Stimulated activated CD8-positive, alpha-beta memory T cell treated with anti-CD3 and anti-CD28 coated beads, Interleukin-15, amount 100 ng/mL, for 48 hours (primary cell): ENCODE results near the gene ADD3.
"Not testable (repeated sequence)": the region's sequence is repeated elsewhere in the genome, so short reads cannot be mapped to it uniquely, and the experiment has no call there.

Experiments used
- DNase-seq, 2 donors: peaks; one replicate each; pipeline ENCODE4 v3.0.0-alpha.2; 2020; ENCODE audit warnings: low read depth in 2 of 2

The ADD3 gene

GRCh38 chr10:110035070-110035921, 27.5 kb downstream of the ADD3 start:
- no peak for DNase-seq

DNA sequence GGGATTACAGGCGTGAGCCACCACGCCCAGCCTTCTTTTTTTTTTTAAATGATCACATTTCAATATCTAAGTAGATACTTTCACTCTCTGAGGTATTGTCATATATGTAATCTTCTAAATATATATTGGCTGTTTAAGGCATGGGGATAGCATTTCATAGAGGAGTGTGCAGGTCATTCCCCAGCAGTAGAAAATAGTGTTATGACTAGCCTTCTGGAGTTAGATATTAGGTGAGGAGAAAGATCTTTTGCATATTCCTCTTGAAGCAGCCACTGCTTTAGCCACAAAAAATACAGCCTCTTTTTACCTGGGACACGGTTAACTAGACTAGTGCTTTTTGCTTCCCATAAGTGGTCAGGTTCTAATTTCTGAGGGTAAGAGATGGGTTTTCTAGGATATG, 28.9 kb downstream of the ADD3 start:
- DNase-seq, result no peak

- no peak for DNase-seq
These were observed 31.5 kb downstream of the ADD3 start for GRCh38 chr10:110039254-110039653.

- DNase-seq, result no peak
These were observed 32.3 kb downstream of the ADD3 start for GRCh38 chr10:110040108-110040507.

- DNase-seq, result no peak
These were observed 33.1 kb downstream of the ADD3 start for GRCh38 chr10:110040767-110041478.

DNA sequence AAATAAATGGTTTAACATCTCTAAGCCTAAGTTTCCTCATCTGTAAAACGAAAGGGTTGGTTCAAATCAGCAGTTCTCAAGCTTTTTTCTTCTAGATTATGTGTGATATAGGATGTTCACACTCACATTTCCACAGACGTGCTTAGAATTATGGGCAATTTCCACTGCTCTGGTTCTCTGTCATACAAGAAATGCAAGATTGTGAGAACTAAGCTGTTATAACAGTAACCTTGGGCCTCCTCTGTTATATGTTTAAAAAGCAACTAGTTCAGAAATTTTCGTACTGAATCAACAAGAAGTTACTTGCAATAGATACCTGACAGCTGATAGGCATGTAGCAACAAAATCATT, 33.7 kb downstream of the ADD3 start:
- DNase-seq, result no peak

DNA sequence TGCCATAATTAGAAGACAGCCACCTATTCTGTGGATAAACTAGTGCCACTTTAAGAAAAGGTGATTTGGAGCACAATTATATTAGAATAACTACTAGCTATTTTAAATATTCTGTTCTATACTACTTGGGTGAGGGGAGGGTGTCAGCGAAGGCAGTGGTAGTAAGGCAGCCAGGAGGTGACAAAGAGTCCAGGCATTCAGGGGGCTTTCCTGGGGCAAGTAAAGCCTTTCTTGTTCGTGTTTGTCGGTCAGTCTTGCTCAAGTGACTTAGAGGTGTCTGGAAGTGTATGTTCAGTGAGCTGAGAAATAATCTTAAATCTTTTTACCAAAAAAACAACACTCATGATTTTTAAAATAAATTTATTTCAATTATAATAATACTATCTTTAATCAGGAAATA, 34.4 kb downstream of the ADD3 start:
- DNase-seq, result no peak

DNA sequence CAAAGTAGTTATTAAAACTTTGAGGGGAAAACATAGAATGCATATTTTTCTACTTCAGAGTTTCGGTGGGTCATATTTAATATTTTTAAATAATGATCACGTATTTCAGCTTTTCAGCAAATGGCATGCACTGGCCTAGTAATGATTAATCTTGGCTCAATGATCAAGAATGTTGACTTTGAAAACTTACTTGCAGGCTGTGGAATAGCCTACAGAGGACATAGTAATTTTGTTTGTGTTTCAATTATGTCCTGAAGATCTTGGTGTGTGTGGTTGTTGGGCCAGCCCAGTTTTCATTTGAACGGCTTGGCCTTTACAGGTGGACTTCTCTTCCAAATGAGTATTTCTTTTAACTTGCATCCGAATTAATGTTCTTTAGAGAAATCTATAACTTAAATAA, 35.1 kb downstream of the ADD3 start:
- DNase-seq, result no peak

DNA sequence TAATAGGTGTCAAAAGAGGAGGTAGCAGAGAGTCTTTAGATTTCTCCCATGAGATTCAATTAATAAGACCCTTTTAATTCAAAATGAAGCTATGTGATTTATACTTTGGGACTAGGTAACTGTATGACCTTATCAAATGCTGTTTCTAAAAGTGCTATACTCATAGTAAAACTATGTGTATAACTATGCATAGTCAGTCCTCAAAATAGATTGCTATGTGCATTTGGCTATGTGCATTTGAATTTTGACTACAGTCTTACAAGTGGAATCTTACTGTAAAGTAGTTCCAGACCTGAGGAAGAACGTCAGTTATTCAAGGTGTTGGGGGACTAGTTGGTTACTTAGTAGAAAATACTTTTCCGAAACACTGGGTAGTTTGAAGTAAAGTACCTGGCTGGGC, 36.9 kb downstream of the ADD3 start:
- DNase-seq, result no peak

- DNase-seq, result no peak
These were observed 38.0 kb downstream of the ADD3 start for GRCh38 chr10:110045772-110046171.

- DNase-seq, result not testable (repeated sequence)
These were observed 40.4 kb downstream of the ADD3 start for GRCh38 chr10:110048145-110048544.

DNA sequence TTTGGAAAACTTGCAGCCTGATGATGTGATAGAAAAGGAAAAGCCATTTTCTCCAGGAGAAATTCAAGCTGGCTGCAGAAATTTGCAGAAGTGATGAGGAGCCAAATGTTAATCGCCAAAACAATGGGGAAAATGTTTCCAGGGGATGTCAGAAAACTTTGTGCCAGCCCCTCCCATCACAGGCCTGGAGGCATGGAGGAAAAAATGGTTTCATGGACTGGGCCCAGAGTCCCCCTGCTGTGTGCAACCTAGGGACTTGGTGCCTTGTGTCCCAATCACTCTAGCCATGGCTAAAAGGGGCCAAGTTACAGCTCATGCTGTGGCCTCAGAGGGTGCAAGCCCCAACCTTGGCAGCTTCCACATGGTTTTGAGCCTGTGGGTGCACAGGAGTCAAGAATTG, 41.0 kb downstream of the ADD3 start:
- DNase-seq, result no peak

DNA sequence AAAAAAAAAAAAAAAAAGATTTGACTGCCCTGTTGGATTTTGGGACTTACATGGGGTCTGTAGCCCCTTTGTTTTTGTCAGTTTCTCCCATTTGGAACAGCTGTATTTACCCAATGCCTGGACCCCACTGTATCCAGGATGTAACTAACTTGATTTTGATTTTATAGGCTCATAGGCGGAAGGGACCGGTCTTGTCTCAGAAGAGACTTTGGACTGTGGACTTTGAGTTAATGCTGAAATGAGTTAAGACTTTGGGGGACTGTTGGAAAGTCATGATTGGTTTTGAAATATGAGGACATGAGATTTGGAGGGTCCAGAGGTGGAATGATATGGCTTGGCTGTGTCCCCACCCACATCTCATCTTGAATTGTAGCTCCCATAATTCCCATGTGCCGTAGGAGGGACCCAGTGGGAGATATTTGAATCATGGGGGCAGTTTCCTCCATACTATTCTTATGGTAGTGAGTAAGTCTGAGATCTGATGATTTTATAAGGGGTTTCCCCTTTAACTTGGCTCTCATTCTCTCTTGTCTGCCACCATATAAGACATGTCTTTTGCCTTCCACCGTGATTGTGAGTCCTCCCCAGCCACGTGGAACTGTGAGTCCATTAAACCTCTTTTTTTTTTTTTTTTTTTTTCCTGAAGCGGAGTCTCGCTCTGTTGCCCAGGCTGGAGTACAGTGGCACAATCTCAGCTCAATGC, 42.3 kb downstream of the ADD3 start:
- DNase-seq, result not testable (repeated sequence)

DNA sequence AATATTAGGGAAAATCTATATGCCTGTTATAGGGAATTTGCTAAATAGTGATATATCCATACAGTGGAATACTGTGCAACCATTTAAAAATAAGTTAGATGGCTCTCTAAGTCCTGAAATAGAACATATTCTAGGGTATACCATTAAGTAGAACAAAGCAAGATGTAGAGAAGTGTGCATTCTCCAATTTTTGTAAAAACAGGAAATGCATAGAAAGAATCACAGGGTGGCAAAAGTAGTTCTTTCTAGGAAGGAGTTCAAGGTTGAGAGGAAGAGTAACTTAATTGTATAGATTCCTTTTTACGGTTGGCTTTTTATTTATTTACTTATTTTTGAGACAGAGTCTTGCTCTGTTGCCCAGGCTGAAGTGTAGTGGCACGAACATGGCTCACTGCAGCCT, 43.7 kb downstream of the ADD3 start:
- DNase-seq, result no peak

DNA sequence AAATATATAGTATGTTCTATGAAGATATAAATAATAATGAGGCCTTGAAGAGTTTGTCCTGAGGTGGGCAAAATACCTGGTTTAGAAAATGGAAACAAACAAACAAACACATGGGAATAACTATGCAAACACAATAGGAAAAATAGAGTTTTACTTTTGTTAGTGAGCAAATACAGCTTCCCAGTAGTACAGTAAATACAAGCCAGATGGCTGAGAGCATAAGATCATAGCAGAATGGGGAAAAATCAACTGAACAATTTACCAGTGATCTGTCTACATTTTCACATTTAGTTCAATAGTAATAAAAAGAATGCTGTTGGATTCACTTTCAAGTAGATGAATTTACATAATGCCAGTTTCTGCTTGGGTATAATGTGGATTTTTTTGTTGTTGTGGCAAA, 45.1 kb downstream of the ADD3 start:
- no peak for DNase-seq

DNA sequence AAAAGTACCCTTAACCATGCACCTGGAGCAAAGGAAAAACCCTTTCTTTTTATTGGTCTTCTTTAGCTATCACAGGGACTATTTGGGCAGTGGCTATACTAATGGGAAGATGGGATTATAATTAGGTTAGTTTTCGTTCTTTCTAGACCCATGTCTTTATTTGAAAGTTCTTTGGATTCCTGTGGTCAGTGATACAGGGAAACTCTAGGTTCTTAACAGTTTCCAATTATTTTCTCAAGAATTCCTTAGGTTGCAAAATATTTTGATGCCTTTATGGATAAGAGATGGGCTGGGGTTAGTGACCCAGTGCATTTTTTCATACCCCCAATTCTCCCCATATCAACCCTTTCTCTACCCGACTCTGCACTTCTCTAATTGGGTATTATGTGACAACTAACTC, 49.0 kb downstream of the ADD3 start:
- DNase-seq, result no peak

DNA sequence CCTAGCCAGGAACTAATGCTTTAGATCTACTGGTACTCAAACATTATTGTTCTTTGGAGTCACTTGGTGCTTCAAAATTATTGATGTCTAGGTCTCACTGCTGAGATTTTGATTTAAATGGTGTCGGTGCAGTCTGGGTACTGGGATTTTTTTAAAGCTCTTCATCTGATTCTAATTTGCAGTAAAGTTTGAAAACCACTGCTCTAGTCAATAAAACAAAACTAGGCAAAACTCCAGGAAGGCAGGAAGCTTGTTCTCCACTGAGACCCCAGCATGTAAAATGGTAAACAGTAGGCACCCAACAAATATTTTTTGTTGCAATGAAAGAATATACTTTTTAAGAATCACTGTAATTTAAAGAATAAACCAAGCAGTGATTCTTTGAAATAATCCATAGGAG, 49.7 kb downstream of the ADD3 start:
- DNase-seq, result no peak

DNA sequence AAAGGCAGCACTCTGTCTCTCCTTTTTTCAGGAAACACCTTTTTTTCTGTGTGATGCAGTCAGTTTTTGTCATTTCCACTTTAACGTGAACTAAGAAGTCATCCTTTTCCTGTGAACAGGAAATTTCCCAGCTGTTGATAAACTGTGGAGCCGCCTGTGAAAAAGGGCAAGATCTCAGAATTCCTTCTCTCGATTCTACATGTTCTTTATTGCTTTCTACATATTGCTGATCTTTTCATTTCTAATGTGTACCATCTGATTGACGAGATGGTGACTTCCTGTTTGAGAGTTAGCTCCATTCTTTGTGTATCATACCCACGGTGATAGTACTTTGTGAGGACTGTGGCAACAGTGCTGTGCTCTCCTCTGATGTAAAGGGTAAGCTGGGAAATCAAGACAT, 50.4 kb downstream of the ADD3 start:
- DNase-seq, result no peak

- no peak for DNase-seq
These were observed 52.1 kb downstream of the ADD3 start for GRCh38 chr10:110059925-110060324.

GRCh38 chr10:110061687-110062086, 53.9 kb downstream of the ADD3 start:
- no peak for DNase-seq

GRCh38 chr10:110065269-110065668, 57.5 kb downstream of the ADD3 start:
- no peak for DNase-seq

GRCh38 chr10:110067960-110068770, 60.4 kb downstream of the ADD3 start:
- peak in 1 of 2 donors; percentile 21 for DNase-seq
